ENCODE results near the gene NFIX. TPM values are rescaled to one million over a fixed set of nuclear protein-coding genes. Genes with fewer than 3 reads are reported as not detected.

NFIX gene
- total RNA-seq, 2 donors from 2014 or later = 117 to 133 TPM

DNA sequence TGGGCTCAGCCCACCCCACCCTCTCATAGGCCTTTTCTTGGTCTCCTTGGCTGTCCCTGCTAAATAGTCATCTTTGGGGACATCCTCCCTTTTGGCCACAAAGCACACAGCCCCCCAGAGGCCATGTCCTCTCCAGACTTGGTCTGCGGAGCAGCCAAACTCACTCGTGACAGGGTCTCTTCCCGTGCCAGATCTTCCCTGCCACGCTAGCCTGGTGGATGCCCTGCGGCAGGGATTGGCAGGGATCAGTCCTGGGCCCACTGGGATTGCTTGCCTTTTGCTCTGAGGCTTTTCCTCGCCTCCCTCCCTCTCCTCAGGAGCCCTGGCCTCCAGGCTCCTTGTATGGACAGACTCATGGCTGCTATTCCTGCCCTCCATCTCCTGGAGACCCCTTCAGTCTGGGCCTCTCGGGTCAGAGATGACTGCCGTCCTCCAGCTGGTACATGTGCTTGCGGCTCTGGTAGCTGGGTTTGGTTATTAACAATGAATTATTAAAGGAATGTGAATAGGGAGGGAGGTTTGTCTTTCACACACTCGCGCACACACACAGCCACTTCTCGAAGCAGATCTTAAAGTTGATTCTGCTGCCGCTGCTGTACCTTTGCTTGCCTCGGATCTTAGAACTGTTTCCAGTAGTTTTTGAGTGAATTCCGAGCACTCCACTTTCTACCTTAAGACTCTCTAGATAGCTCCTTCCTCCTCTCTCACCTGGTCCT is 45.1 kb downstream of the NFIX start:
- ATAC-seq (peak in 1 of 2 donors; percentile 53), DNase-seq (no peak)

DNA sequence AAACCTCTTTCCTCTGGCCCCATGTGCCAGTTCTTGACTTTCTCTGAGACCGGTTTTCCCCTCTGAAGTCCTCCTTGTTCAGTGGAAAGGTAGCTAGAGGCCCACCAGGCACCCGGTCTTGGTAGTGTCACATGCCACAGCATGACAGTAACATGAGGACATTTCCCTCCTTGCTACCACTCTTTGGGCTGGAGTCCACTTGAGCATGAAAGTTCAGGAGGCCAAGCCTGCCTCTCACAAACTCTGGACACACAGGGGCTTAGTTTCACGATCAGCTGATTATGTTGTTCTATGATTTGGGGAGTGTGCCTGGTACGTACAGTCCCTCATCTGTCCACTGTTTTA is 45.6 kb downstream of the NFIX start:
- intact Hi-C loops (cut with DNase I) = no loop called here
- DNase-seq (no peak), ATAC-seq (no peak)

More for the DNA sequence above, 45.1 kb downstream of the NFIX start:
- intact Hi-C loops (cut with DNase I) = no loop called here

DNA sequence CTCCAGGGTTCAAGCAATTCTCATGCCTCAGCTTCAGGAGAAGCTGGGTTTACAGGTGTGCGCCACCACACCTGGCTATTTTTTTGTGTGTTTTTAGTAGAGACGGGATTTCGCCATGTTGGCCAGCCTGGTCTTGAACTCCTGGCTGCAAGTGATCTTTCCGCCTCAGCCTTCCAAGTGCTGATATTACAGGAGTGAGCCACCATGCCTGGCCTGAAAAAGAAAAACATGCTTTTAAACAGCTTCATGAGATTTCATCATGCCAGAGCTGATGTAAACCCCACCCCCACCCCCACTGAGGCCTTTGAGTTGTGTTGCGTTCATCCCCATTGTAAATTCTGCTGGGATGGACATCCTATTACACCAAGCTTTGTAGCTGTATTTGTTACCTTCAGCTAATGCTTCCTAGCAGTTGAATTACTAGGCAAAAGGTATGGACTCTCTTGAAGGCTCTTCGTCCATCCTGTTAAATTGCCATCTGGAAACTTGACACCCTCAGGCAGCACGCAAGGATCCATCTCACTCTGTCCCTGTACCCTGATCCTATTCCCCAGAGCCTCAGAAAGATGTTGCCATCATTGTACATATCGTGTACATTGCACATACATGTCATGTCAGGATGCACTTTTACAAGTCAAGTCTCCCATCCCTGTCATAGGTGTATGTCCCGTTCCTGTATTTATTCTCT is 47.3 kb downstream of the NFIX start:
- intact Hi-C loops (cut with DNase I) = no loop called here
- no peak for ATAC-seq
- DNase-seq = no peak

DNA sequence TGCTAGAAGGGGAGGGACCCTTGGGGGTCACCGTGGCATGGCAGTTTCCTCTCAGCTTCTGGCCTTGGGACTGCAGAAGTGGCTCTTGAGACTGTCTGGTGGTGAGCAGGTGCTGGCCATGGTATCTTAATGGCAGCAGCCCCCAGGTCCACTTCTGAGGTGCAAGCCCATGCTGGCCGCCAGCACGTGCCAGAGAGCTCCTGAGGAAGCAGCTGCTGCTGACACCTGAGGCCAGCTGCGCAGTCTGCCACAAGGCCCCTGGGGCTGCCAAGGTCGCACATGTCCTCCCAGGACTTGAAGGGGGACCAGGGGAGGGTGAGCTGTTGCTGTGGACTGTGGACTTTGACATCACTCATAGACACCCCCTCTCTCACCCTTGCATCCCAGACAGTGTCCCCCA is 48.0 kb downstream of the NFIX start:
- ATAC-seq (no peak), DNase-seq (no peak)
- intact Hi-C loops (cut with DNase I) = no loop called here

DNA sequence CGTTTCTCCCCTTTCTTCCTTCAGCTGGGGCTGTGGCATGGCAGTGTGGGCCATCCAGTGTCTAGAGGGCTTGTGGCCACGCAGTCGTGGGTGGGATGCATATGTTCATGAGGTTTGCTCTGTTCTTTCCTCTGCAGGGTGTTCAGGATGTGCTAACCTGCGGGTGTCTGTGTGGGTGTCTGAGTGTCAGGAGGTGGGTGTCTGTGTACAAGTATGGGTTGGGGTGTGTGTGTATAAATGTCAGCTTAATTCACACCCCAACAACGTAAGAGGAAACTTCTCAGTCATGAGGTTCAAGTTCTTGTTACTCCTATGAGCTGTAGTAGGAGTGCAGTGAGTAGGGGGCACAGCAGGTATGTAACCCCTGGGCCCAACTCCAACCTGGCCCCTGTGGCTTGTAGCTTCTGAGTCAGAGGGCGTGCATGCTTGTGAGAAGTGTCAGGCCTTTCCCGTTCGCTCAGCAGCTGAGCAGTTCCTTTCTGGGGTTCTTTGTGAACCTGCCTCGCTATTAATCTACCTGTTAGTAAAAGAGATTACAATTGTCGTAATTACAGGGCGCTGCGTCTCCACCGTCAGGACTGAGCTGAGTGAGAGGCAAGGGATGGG is 49.1 kb downstream of the NFIX start:
- ATAC-seq (peak in 1 of 2 donors; percentile 57), DNase-seq (no peak)
- intact Hi-C loops (cut with DNase I) = no loop called here

DNA sequence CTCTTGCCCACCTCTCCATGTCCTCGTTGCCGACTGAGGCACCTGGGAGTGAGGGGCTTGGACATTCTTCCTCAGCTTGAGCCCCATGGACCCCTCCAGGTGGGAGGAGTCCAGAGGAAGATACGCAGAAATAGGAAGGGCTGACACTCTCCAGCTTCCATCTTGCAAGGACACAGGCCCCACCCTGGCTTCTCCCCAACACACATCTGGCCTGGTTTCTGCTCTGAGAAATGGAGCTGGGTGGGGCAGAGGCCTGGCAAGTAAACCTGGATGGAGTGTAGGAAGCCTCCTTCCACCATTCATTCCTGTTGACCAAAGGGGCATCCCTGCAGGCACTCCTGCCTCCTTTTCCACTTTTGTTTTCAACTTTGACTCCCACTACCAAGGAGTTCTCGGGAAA is 50.5 kb downstream of the NFIX start:
- DNase-seq = no peak
- intact Hi-C loops (cut with DNase I) = no loop called here
- ATAC-seq = peak in 1 of 2 donors; percentile 16

DNA sequence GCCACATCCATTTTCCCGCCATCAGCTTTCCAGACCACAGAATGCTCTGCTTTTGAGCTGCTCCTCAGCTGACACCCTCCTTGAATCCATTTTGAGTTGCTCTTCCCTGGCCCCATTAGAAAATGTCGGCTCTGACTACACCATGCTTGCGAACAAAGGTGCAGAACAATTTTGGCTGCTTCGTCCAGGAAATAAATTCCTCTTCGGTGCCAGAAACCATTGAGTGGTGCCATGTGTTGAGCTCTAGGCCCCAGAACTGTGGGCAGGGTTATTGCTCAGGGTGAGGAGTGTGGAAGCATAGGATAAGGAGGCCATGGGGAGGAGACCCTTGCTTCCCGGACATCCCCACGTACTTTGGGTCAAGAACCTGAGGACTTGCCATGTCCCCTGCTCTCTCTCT is 52.1 kb downstream of the NFIX start:
- intact Hi-C loops (cut with DNase I) = no loop called here
- ATAC-seq (no peak), DNase-seq (no peak)

DNA sequence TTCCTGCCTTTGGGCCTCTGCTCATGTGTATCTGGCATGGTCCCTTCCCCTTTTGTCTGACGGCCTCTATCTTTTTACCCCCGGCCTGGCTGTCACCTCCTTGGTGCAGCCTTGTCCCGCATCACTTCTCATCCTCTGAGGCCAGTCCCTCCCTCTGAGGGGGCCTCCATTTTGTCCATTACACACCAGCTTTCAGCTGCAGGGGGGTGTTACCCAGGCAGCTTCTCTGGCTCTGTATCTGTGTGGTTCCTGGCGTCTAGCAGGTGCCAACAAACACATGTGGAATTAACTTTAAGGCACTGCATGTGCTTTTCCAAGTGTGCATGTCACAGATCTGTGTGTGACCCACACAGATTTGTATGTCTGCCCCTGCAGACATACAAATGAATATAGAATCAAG is 55.0 kb downstream of the NFIX start:
- intact Hi-C loops (cut with DNase I) = loop anchor here in 1 of 2 donors (10.0 kb wide), 1 partner anchor 805 kb away; no protein-coding TSS in a partner anchor
- ATAC-seq = no peak
- DNase-seq = no peak

DNA sequence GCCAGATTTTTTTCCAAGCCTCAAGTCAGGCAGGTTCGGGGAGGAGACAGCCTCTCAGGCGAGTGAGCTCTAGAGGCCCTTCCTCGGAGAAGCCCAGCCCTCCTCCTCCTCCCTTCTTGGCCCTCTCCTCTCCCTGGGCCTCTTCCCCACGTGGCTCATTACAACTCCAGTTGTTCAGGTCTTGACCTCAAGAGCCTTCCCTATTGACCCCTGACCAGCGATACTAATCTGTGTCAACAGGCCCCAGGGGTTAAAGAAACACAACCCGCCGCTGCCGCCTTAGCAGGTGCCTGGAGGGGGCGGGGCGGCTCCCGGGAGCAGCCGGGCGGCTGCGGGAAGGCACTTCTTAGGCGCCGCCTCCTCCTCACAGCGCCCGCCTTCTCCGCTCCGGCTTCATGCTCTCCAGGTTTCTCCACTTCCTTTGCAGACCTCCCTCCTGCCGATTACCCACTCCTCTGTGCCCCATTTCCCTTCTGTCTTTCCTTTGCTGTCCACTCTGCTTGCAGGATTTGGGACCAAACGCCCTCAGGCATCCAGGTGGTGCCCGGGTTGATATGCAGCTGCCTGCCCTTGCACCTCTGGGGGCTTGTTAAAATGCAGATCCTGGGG is 56.4 kb downstream of the NFIX start:
- ATAC-seq (peak; percentile 17 to 31), DNase-seq (no peak)
- intact Hi-C loops (cut with DNase I) = loop anchor here in 1 of 2 donors (10.0 kb wide), 1 partner anchor 803 kb away; no protein-coding TSS in a partner anchor

DNA sequence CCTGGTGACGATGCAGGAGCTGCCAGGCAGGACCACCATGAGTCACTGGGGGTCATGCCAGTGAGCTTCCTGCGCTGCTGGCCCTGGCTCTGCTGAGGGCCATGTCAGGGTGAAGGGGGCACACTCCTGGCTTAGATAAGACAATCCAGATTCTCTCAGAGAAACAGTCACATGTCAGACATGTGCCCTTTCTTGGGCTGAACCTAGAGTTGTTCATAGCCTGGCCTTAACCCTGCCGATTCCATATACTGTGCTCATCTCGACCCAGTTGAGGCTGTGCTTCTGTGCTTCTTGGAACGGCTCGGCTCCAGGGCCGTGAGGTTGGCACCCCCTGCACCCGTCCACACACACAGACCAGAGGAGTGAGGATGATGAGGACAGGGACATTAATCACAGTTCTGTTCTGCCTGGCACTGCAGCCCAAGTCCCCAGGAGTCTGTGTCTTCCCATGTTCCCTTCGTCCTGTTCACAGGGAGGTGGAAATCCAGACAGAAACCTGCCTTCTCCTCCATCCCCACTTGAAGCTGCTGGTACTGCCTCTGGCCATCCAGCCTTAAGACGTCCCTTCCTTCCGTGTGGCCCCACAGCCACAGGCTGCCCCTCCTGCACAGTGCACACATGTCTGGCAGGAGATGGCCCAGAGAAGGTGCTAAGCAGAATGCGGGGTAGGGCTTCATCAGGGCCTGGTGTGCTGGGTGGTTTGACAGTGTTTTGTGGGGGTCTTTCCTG is 57.3 kb downstream of the NFIX start:
- DNase-seq (no peak), ATAC-seq (no peak)
- intact Hi-C loops (cut with DNase I) = loop anchor here in 1 of 2 donors (10.0 kb wide), 1 partner anchor 802 kb away; no protein-coding TSS in a partner anchor

DNA sequence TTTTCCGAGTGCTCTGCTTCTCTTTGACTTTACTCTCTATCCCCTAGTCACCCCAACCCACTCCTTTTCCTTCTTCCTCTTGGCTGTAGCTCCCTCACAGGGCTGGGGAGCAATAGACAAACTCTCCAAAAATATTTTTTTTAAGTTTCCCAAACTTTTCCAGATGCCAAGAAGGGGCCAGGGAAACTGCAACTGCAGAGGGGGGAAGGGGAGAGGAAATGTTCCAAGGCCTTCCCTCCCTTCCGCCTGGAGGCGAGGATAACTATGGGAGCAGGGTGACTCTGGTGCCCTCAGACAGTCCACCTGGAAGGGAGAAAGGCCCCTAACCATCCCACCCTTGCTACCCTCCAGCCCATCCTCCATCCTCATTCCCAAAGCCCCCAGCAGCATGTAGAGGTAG is 58.0 kb downstream of the NFIX start:
- intact Hi-C loops (cut with DNase I) = loop anchor here in 1 of 2 donors (10.0 kb wide), 1 partner anchor 802 kb away; no protein-coding TSS in a partner anchor
- ATAC-seq (peak in 1 of 2 donors; percentile 2), DNase-seq (no peak)

DNA sequence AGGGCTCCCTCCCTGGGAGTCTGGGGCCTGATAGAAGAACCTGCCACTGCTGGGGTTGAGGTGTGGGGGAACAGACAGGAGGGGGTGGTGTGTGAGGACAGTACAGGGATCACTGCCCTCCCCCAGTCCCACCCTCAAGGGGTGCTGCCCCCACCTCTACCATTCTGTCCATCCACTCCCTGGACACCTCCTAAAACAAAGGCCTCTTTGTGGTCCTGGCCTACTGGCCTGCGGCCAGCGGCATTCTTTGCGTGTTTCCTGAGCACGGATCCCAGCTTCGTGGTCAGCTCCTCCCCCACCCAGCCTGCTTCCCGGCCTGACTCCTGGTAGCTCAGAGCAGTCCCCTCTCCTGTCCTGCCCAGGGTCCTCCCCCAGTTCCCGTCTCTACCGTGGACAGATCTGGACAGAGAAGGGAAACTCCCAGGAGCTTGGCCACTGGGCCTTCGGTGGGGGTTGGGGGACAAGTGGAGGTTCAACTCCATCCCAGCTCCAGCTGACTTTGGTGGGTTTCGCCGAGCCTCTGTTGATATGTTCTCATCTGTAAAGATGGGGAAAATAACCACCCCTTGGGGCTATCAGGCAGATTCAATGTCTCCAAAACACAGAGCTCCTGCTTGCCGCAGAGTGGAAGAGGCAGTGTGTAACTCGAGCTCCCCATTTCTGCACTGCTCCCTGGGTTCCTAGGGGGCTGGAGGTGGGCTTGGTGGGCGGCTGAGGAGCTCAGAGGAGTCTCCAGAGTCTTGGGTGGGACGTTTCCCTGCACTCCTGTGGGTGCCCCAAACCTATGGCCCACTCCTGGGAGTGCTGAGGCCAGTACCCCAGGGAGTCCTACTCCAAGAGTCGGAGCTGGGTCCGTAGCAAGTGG is 58.7 kb downstream of the NFIX start:
- intact Hi-C loops (cut with DNase I) = loop anchor here in 1 of 2 donors (10.0 kb wide), 1 partner anchor 801 kb away; no protein-coding TSS in a partner anchor
- peak; percentile 56 to 66 for ATAC-seq
- peak; percentile 95 for DNase-seq

DNA sequence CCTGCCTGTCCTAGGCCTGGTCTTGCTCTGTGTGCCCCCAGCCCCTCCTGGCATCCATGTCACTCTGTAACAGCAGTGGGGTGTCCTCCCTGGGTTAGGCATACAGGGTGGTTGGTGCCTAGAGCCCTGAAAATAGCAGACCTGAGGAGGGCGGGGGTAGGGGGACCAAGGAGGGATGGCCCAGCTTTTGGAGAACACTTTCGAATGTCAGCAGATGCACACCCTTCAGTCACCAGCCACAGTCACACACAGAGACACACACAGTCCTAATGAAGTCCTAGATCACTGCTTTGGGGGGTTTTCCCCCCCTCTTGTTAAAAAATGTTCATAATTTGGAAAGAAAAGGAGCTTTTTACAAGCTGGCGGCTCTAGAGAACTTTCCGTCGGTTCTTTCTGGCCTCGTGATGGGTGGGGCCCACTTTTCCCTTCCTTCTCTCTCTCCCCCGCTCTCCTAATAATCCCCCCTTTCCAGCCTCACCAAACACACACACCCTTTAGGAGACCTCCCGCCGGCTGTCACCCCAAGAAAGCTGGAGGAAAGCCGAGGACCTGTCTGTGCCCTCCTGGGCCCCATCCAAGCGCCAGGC is 59.4 kb downstream of the NFIX start:
- intact Hi-C loops (cut with DNase I) = loop anchor here (5.0 to 10.0 kb wide), 2 partner anchors 57 to 800 kb away; partner anchors contain the start of gene NFIX (in 1 of the 2)
- ATAC-seq = peak; percentile 9 to 21
- peak; percentile 61 for DNase-seq

DNA sequence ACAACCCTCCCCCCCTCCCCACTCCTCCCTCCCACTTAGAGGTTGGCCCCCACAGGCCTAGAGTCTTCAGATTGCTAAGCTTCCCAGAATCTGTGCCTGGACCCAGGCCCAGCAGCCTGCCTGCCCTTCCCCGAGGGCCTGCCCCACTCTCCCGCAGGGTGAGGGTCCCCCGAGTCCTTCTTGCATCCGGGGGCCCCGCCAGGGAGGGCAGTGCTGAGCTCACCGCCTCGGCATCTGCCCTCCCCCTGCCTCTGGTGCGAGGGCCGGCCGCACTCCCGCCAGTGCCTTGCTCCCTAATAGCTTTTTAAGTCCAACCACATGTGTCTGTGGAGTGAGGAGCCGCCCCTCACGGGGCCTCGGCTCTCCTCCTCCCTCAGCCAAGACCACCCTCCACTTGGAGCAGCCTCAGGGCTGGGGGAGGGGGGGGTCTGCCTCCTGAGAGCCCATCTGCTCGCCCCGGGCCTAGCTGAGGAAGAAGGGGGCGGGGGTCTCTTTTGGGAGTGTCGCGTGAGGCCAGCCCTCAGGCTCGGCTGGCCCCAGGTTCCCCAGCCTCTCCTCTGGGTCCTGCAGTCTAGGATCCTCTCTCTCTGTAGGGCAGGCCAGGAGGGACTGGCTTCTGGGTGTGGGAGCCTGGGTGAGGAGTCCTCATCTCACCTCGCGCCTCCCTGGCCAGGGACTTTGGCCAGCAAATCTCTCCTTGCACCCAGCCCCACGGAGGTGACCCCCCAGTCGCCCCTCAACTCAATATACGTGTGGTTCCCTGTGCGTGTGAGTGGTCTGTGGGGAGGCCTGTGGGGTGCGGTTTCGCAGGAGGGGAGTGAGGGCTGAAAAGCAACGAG is 60.2 kb downstream of the NFIX start:
- ATAC-seq (peak; percentile 67 to 75), DNase-seq (peak; percentile 82)
- intact Hi-C loops (cut with DNase I) = loop anchor here (5.0 to 10.0 kb wide), 2 partner anchors 58 to 799 kb away; partner anchors contain the start of gene NFIX (in 1 of the 2)

DNA sequence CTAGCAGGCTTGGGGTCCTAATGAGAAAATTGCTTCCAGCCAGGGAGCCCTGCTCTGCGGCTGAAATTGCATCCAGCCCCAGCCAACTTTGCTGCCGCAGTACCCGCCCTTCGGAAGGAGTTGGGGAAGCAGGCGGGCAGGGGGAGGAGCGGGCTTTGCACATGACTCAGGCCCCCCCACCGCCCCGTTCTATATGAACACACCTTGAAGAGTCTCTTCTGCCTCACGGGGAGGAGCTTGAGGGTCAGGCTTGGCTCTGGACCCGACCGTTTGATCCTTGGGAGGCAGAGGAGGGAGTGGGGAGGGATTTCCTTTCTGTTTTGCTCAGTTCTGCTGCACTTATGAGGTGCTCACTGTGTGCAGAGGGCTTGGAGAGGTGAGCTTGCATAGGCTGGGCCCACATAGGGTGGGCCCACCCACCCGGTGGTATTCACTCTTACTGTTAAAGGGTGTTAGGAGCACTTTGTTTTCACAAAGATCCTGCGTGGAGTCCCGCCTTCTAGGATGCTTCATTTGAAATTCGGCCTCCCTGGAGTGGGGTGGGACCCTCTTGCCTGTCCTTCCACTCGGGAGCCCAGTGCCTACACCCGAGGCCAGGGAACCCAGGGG is 60.9 kb downstream of the NFIX start:
- intact Hi-C loops (cut with DNase I) = loop anchor here (5.0 to 10.0 kb wide), 2 partner anchors 59 to 799 kb away; partner anchors contain the start of gene NFIX (in 1 of the 2)
- DNase-seq (peak; percentile 77), ATAC-seq (peak in 1 of 2 donors; percentile 42)

DNA sequence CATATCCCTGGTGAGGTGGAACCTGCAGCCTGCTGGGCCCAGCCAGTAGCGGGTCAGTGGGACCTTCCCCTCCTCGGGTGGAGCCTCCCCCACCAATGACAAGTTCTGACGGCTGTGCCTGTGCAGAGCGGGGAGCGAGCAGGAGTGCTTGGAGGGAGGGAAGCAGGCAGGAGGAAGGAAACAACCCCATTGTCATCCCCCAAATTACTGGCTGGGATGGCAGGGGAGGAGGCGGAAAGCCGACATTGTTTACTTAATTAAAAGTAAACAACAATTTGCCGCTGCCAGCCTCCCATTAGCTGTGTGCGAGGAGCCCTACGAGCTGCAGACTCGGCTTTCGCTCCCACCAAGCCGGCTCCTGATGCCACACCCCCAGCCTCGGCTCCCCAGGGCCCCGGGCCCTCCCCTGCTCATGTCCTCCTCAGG is 61.9 kb downstream of the NFIX start:
- ATAC-seq (no peak), DNase-seq (no peak)
- intact Hi-C loops (cut with DNase I) = loop anchor here (5.0 to 10.0 kb wide), 2 partner anchors 60 to 798 kb away; partner anchors contain the start of gene NFIX (in 1 of the 2)
